Measurements from ENCODE around the gene TFAP2C. TPM values are rescaled to one million over a fixed set of nuclear protein-coding genes. Genes with fewer than 3 reads are reported as not detected.

TFAP2C gene
- total and polyA plus RNA-seq, 10 of the 15 experiments (the other 5 are each of a cell fraction or from before 2014, with no cell fraction given), result 0.49 TPM; not detected in 9

- TF ChIP-seq RB1 (IDR thresholded peaks at IDR 0.05; ENCODE audit: borderline replicate concordance) (no peak), BRCA1 (IDR thresholded peaks at IDR 0.05; ENCODE audit: low read depth, low read length) (no peak), ZNF592 (IDR thresholded peaks at IDR 0.05) (no peak), E2F8 (IDR thresholded peaks at IDR 0.05; ENCODE audit: low read depth, partially characterized antibody) (no peak)
Observed at GRCh38 chr20:56610098-56610497, 19.0 kb upstream of the TFAP2C start (continued).

- Histone ChIP-seq H2AFZ (ENCODE audit: control insufficient read depth, low read depth, low read length) (no peak overlapping the region), H3K27me3 (replicated peaks in 1 of 2; ENCODE audit: control insufficient read depth in 2 of 2, insufficient read depth in 2 of 2, low read length in 1 of 2) (no peaks in the 10 kb centered on the region; a peak in 2 of 4 replicates), H3K4me1 (ENCODE audit: control insufficient read depth, insufficient read depth, low read length) (no peaks in the 10 kb centered on the region), H3K9ac (ENCODE audit: control insufficient read depth, insufficient read depth, low read length) (no peak overlapping the region), H4K20me1 (ENCODE audit: control insufficient read depth, insufficient read depth) (no peaks in the 10 kb centered on the region), H3K36me3 (ENCODE audit: control insufficient read depth in 2 of 2, insufficient read depth in 2 of 2, low read length in 1 of 2) (no peaks in the 10 kb centered on the region), H3K9me3 (replicated peaks; ENCODE audit: control insufficient read depth, insufficient read depth, low read length) (no peaks in the 10 kb centered on the region), H3K4me3 (no peak overlapping the region), H3K79me2 (ENCODE audit: control insufficient read depth, insufficient read depth, low read length) (no peaks in the 10 kb centered on the region), H3K4me2 (ENCODE audit: control insufficient read depth, insufficient read depth) (no peak overlapping the region), H3K27ac (ENCODE audit: control insufficient read depth, insufficient read depth) (no peak overlapping the region)
- ATAC-seq (no peak), DNase-seq (ENCODE audit: low read depth, low spot score) (no peak), FAIRE-seq (no peak)
- POLR2A ChIA-PET, result no interaction called here
- BruUV-seq (replicated peaks), result no TSS peak
- RAD21 ChIA-PET (ENCODE audit: unreplicated experiment), result no interaction called here
- CTCF ChIA-PET, result no interaction called here
- in situ Hi-C loops (cut with MboI), result no loop called here
- intact Hi-C loops (cut with micrococcal nuclease; ENCODE audit: unreplicated experiment), result no loop called here
- 90% methylated on average over 2 of the region's 2 CpGs for WGBS (ENCODE audit: insufficient coverage, insufficient replicate concordance, low lambda C conversion rate, missing lambda C conversion rate)
- SMC1A ChIA-PET (ENCODE audit: uncharacterized antibody, unreplicated experiment), result no interaction called here
- TF ChIP-seq NFIC (IDR thresholded peaks at IDR 0.05; ENCODE audit: low read depth, low read length) (no peak), IKZF1 (conservative IDR thresholded peaks at IDR 0.05) (no peak), SMC3 (IDR thresholded peaks at IDR 0.05; ENCODE audit: borderline replicate concordance, low read length) (no peak), EGR1 (IDR thresholded peaks at IDR 0.05; ENCODE audit: borderline replicate concordance in 1 of 2, low read depth in 2 of 2, low read length in 2 of 2) (no peak), ZZZ3 (IDR thresholded peaks at IDR 0.05; ENCODE audit: control insufficient read depth, insufficient read length, low read depth) (no peak), HDGF (IDR thresholded peaks at IDR 0.05) (no peak), ELK1 (IDR thresholded peaks at IDR 0.05; ENCODE audit: low read depth, low read length) (no peak), STAT3 (IDR thresholded peaks at IDR 0.05; ENCODE audit: low read depth, low read length) (no peak), PKNOX1 (IDR thresholded peaks at IDR 0.05) (no peak), MAX (IDR thresholded peaks at IDR 0.05; ENCODE audit: low read depth, low read length) (no peak), YBX1 (IDR thresholded peaks at IDR 0.05) (no peak)
Observed at GRCh38 chr20:56614196-56614595, 14.9 kb upstream of the TFAP2C start.

All from GM12878 (cell line).